Hepatocyte (in vitro differentiated cells): ENCODE measurements around the gene LRP1B.

Source experiments
- EZH2 ChIP-seq: fragments of 200-600 bp; sonication (generic); IDR thresholded peaks from 2 replicates; pipeline ENCODE4 v1.6.1; 2016; ENCODE audit warnings: antibody characterized with exemption, mild to moderate bottlenecking, borderline replicate concordance
- TF ChIP-seq, protein P1 (sequence below): fragments of 200-600 bp; sonication (generic); IDR thresholded peaks from 2 replicates; pipeline ENCODE4 v1.5.1; 2016; ENCODE audit warnings: antibody characterized with exemption, mild to moderate bottlenecking; ENCODE audit not compliant: poor library complexity

DNA sequence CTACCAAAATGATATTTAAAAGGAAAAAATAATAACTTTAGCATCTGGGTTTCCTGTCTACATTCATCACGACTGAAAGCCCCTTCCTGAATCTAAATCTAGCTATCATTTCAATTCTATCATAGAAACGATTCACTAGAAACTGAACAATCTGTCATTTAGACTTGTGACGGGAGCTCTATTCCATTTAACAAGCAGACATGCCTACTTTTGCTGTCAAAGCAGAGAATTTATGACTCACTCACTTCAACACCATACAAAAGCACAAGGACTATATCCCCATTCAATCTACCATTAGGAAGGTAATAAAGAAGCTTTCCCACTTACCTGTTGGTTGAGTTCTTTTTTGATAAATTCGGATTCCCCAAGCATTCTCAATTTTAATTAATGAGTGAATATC is 1072.3 kb downstream of the LRP1B start:
- TF ChIP-seq EZH2, result no peak
- TF ChIP-seq, protein P1, sequence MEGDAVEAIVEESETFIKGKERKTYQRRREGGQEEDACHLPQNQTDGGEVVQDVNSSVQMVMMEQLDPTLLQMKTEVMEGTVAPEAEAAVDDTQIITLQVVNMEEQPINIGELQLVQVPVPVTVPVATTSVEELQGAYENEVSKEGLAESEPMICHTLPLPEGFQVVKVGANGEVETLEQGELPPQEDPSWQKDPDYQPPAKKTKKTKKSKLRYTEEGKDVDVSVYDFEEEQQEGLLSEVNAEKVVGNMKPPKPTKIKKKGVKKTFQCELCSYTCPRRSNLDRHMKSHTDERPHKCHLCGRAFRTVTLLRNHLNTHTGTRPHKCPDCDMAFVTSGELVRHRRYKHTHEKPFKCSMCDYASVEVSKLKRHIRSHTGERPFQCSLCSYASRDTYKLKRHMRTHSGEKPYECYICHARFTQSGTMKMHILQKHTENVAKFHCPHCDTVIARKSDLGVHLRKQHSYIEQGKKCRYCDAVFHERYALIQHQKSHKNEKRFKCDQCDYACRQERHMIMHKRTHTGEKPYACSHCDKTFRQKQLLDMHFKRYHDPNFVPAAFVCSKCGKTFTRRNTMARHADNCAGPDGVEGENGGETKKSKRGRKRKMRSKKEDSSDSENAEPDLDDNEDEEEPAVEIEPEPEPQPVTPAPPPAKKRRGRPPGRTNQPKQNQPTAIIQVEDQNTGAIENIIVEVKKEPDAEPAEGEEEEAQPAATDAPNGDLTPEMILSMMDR, result no peak
